ENCODE results near the gene RGMA. TPM values are rescaled to one million over a fixed set of nuclear protein-coding genes. Genes with fewer than 3 reads are reported as not detected.
"Not testable (repeated sequence)": the region's sequence is repeated elsewhere in the genome, so short reads cannot be mapped to it uniquely, and the experiment has no call there.

RGMA gene
- total RNA-seq, 1 donor: 6.1 TPM

DNA sequence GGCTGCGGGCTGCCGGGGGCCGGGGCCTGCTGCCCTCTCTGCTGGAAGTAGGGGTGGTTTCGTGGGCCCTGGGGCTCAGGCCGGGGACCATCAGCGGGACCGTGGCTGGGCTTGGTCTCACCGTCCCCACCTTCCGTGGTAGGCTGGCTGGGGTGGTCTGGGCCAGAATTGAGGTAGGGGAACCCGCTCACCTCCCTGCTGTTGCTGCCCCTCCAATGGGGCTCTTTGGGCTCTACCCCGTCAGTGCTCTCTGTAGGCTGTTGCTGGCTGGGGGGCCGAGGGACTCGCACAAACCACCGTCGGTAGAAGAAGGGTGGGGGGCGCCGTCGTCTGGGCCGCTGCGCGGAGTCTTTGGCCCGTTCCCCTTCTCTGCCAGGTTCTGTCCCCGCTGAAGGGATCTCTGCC, 23.4 kb downstream of the RGMA start:
- TF ChIP-seq, protein P1, sequence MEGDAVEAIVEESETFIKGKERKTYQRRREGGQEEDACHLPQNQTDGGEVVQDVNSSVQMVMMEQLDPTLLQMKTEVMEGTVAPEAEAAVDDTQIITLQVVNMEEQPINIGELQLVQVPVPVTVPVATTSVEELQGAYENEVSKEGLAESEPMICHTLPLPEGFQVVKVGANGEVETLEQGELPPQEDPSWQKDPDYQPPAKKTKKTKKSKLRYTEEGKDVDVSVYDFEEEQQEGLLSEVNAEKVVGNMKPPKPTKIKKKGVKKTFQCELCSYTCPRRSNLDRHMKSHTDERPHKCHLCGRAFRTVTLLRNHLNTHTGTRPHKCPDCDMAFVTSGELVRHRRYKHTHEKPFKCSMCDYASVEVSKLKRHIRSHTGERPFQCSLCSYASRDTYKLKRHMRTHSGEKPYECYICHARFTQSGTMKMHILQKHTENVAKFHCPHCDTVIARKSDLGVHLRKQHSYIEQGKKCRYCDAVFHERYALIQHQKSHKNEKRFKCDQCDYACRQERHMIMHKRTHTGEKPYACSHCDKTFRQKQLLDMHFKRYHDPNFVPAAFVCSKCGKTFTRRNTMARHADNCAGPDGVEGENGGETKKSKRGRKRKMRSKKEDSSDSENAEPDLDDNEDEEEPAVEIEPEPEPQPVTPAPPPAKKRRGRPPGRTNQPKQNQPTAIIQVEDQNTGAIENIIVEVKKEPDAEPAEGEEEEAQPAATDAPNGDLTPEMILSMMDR (IDR thresholded peaks at IDR 0.05; ENCODE audit: insufficient read depth, low read length): no peak
- no peak overlapping the region for H3K4me3 ChIP-seq (ENCODE audit: low read depth, low read length)
- DNase-seq (ENCODE audit: low read depth): no peak

DNA sequence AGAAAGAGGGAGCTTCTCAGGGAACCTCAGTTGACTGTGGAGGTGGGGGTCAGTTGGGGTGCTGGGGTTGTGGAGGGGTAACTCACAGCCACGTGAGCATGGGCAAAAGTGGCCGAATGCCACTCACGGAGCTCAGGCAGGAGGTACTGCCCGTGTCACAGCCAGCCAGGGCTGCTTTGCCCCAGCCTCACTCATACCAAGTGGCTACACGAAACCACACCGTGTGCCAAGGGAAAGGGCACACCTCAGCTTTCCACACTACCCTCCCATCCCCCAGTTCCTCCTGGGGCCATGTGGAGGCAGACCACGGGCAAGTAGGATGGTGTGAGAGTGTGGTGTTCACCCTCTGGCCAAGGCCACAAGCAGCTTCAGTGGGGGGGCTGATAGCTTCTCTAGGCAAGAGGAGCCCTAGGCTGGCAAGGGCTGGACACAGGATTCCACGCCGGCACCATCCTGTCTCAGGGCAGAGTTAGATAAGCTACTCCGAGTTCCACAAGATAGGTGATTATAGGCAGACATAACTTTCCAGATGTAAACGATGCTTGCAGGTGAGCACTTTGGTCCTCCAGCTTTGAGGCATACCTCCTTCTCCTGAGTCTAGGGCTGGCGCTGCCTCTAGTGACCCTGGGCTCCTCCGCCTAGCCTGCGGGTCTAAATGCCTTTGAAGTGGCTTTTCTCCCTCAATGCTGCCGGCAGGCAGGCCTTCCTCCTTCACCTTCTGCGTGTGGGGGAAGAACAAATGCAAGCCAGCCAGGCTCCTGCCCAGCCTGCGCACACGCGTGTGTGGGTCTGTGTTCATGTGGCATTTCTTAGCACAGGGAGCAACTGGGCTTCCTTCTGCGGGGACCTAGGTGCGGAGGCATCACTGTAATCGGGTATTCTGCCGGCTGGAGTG, 25.0 kb downstream of the RGMA start:
- no peak overlapping the region for H3K4me3 ChIP-seq (ENCODE audit: low read depth, low read length)
- TF ChIP-seq, protein P1 (IDR thresholded peaks at IDR 0.05; ENCODE audit: insufficient read depth, low read length): no peak
- no peak for DNase-seq (ENCODE audit: low read depth)

DNA sequence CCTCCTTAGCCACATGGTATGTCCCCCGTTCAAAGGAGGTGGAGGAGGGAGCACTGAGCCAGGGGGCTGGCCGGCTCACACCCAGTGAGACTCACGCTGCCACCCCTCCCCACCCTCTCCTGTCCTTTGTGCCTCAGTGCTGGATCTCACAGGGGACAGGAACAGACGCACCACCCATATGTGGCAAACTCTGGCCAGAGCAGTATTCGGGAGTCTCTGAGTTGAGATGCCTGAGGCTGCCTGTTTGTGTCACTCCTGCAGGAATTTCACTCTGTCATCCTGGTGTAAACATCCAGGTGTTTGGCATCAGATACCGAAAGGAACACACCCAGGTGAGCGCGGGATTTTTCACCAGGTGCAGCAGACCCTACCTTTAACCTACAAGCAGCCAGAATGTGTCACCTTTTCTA, 25.7 kb downstream of the RGMA start:
- no peak overlapping the region for H3K4me3 ChIP-seq (ENCODE audit: low read depth, low read length)
- TF ChIP-seq, protein P1 (IDR thresholded peaks at IDR 0.05; ENCODE audit: insufficient read depth, low read length): no peak
- DNase-seq (ENCODE audit: low read depth): no peak

DNA sequence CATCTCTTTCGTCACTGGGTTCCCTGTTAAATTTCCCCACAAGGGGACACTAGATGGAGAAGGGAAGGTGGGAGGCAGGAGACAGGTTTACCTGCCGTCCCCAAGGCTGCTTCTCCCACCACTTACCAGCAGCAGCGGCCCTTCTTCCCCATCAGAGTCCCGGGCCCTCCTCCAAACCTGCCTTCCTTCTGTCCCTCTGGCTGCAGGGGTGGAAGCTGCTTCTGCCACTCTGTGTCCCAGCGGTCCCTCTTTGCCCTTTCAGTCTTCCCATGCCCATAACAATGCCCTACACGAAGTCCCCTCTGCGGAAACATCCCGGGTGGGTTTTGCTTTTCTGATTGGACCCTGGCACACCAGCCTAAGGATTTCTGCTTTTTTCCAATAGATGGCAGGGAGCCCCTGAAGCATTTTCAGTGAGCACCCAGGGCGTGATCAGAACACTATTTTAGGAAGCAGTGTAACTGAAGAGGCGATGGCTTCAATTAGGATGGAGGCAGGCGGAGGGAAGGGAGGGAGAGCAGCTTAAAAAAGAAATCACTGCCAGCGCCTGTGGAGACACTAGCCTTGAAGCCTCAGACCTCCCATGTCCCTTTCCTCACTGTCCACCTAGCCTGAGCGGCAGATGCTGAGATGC, 26.3 kb downstream of the RGMA start:
- not testable (repeated sequence) for DNase-seq (ENCODE audit: low read depth)

DNA sequence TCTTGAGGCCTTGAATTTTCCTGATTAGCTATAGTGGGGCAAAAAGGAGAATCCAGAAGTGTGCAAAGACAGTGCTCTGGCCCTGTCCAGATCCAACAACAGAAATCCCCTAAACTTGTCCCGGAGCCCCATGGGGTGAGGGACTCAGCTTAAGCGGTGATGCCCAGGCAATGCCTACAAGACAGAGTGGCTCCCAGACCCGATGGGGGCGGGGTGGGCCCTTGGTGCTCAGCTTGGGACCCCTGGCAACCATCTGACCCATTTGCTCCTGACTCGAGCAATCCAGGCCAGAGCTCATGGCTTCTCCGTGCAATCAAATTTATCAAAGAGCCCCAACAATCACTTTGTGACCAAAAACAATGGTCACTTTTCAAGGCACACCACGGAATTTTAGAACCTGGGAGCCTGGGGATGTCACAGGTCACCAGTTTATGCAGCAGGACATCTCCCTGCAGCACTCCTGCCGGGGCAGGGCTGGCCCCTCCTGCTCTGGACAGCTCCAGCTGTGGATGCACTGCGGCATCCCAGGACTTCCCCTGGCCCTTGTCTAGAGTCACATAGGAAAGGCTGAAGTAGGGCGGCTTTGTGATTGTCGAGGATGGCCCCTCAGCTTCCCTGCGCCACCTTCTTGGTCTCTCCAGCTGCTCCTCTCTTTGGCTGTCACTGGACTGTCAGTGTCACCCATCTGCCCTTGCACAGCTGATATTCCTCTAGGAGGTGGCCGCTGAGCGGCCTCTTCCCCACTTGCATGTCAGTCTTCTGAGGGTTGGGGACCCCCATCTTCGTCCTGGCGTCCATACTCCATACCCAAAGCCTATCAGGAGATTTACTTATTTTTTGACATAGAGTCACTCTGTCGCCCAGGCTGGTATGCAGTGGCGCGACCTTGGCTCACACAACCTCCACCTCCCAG, 28.4 kb downstream of the RGMA start:
- TF ChIP-seq, protein P1 (IDR thresholded peaks at IDR 0.05; ENCODE audit: insufficient read depth, low read length): no peak
- H3K4me3 ChIP-seq (ENCODE audit: low read depth, low read length): no peak overlapping the region
- DNase-seq (ENCODE audit: low read depth): no peak

More for the DNA sequence above, 26.3 kb downstream of the RGMA start:
- H3K4me3 ChIP-seq (ENCODE audit: low read depth, low read length): not testable (repeated sequence)

DNA sequence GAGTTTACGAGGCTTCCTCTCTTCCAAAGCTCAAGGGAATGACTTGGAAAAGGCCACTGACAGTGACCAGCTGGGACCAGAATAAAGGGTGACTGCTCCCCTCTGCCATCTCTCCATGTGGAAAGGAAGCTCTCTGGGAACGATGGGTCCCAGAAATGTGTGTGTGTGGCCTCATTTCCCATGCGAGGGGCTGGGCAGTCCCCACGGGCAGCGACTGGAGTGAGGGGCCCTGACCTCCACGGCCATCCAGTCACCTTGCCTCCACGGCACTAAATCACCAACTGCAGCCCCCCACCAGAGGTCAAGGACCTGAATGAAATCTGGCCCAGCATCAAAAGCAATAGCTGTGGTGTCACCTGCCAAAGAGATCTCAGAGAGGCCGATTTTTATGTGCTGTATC, 29.6 kb downstream of the RGMA start:
- H3K4me3 ChIP-seq (ENCODE audit: low read depth, low read length): no peak overlapping the region
- TF ChIP-seq, protein P1 (IDR thresholded peaks at IDR 0.05; ENCODE audit: insufficient read depth, low read length): no peak
- DNase-seq (ENCODE audit: low read depth): no peak
